DND-41 (cell line): Measurements from ENCODE around the gene DNAH1.

Experiments
- CTCF ChIP-seq: IDR thresholded peaks from 2 replicates; pipeline ENCODE4 v1.5.1; 2012; ENCODE audit warnings: borderline replicate concordance, low read length, moderate library complexity, mild to moderate bottlenecking; ENCODE audit not compliant: poor library complexity, severe bottlenecking; ENCODE audit errors: extremely low read depth
- EZH2 ChIP-seq: IDR thresholded peaks from 3 replicates; pipeline ENCODE4 v1.6.1; 2012; ENCODE audit warnings: borderline replicate concordance, low read depth, mild to moderate bottlenecking, moderate library complexity, low read length, inconsistent platforms; ENCODE audit not compliant: severe bottlenecking

GRCh38 chr3:52432691-52433141 is 116.6 kb downstream of the DNAH1 start:
- no peak for TF ChIP-seq CTCF
- no peak for TF ChIP-seq EZH2
